WTC11 (cell line): ENCODE results near the gene BMPR1B. TPM values are rescaled to one million over a fixed set of nuclear protein-coding genes. Genes with fewer than 3 reads are reported as not detected.

Experiments
- ATAC-seq: fragments of 200-7000 bp; cut with Tn5 transposase; 2 replicates; pipeline ENCODE4 v1.10.0; 2021; ENCODE audit warnings: mild to moderate bottlenecking, moderate library complexity
- CTCF ChIA-PET: fragments of 300-600 bp; sonication (Branson Sonifier 250); formaldehyde crosslinking; loops from one replicate; lab custom pipeline; 2021; ENCODE audit warnings: antibody characterized with exemption; lab: Charles Lee
- POLR2A ChIA-PET: fragments of 350-600 bp; sonication (Branson Sonifier 250); formaldehyde crosslinking; loops from one replicate; lab custom pipeline; 2021; ENCODE audit warnings: antibody characterized with exemption; lab: Charles Lee
- DNase-seq: peaks from one replicate; pipeline ENCODE4 v3.0.0; 2021; ENCODE audit warnings: low spot score
- H3K27ac Mint-ChIP-seq: 2 replicates; pipeline ENCODE4 v1.8.0; 2021; ENCODE audit warnings: mixed read lengths
- H3K27me3 Mint-ChIP-seq: 2 replicates; pipeline ENCODE4 v1.8.0; 2021; ENCODE audit warnings: low read depth, mild to moderate bottlenecking, moderate library complexity, mixed read lengths
- H3K36me3 Mint-ChIP-seq: 2 replicates; pipeline ENCODE4 v1.8.0; 2021; ENCODE audit warnings: mixed read lengths
- H3K4me1 Mint-ChIP-seq: 2 replicates; pipeline ENCODE4 v1.8.0; 2022; ENCODE audit warnings: mixed read lengths
- H3K4me3 Mint-ChIP-seq: 2 replicates; pipeline ENCODE4 v1.8.0; 2021; ENCODE audit warnings: mild to moderate bottlenecking, moderate library complexity, mixed read lengths
- H3K9me3 Mint-ChIP-seq: 2 replicates; pipeline ENCODE4 v1.8.0; 2021; ENCODE audit warnings: mixed read lengths
- AR ChIP-seq: fragments of 250-450 bp; sonication (Bioruptor Pico); IDR thresholded peaks from 2 replicates; pipeline ENCODE4 v1.9.0; 2021; ENCODE audit warnings: mild to moderate bottlenecking
- E2F1 ChIP-seq: sonication (generic); formaldehyde crosslinking; IDR thresholded peaks from 2 replicates; pipeline ENCODE4 v1.8.0; 2022; ENCODE audit warnings: mild to moderate bottlenecking, missing genetic modification reagents
- ETV6 ChIP-seq: sonication (generic); formaldehyde crosslinking; IDR thresholded peaks from 2 replicates; pipeline ENCODE4 v1.8.1; 2022; ENCODE audit warnings: mild to moderate bottlenecking, missing genetic modification reagents
- FOXP1 ChIP-seq: sonication (generic); formaldehyde crosslinking; IDR thresholded peaks from 2 replicates; pipeline ENCODE4 v1.8.0; 2022; ENCODE audit warnings: missing genetic modification reagents, mild to moderate bottlenecking, moderate library complexity, borderline replicate concordance
- GABPB1 ChIP-seq: sonication (generic); formaldehyde crosslinking; IDR thresholded peaks from 2 replicates; pipeline ENCODE4 v1.8.1; 2023; ENCODE audit warnings: mild to moderate bottlenecking, missing genetic modification reagents
- GRHL2 ChIP-seq: fragments of 250-450 bp; sonication (Bioruptor Pico); IDR thresholded peaks from 2 replicates; pipeline ENCODE4 v1.8.0; 2022; ENCODE audit warnings: mild to moderate bottlenecking, moderate library complexity; ENCODE audit not compliant: insufficient replicate concordance, severe bottlenecking
- HMGA2 ChIP-seq: fragments of 250-450 bp; sonication (Bioruptor Pico); IDR thresholded peaks from 2 replicates; pipeline ENCODE4 v1.4.0; 2021; ENCODE audit warnings: mild to moderate bottlenecking, moderate library complexity
- IRF1 ChIP-seq: sonication (generic); formaldehyde crosslinking; IDR thresholded peaks from 2 replicates; pipeline ENCODE4 v1.8.0; 2023; ENCODE audit warnings: missing genetic modification reagents
- MYBL2 ChIP-seq: sonication (generic); formaldehyde crosslinking; IDR thresholded peaks from 2 replicates; pipeline ENCODE4 v1.8.1; 2023; ENCODE audit warnings: mild to moderate bottlenecking, moderate library complexity, missing genetic modification reagents
- SMAD3 ChIP-seq: sonication (generic); formaldehyde crosslinking; IDR thresholded peaks from 2 replicates; pipeline ENCODE4 v1.8.0; 2022; ENCODE audit warnings: missing genetic modification reagents, mild to moderate bottlenecking, borderline replicate concordance
- ZBTB21 ChIP-seq: sonication (generic); formaldehyde crosslinking; IDR thresholded peaks from 2 replicates; pipeline ENCODE4 v1.8.1; 2023; ENCODE audit warnings: mild to moderate bottlenecking, missing genetic modification reagents, borderline replicate concordance
- ZNF138 ChIP-seq: sonication (generic); formaldehyde crosslinking; conservative IDR thresholded peaks from 2 replicates; pipeline ENCODE4 v1.8.1; 2022; ENCODE audit warnings: mild to moderate bottlenecking, moderate library complexity, missing genetic modification reagents
- ZNF317 ChIP-seq: sonication (generic); formaldehyde crosslinking; IDR thresholded peaks from 2 replicates; pipeline ENCODE4 v1.8.1; 2023; ENCODE audit warnings: low read depth, mild to moderate bottlenecking, moderate library complexity, missing genetic modification reagents, borderline replicate concordance
- ZNF396 ChIP-seq: fragments of 250-450 bp; sonication (Bioruptor Pico); IDR thresholded peaks from 2 replicates; pipeline ENCODE4 v1.8.0; 2021; ENCODE audit warnings: mild to moderate bottlenecking, moderate library complexity, borderline replicate concordance
- ZNF423 ChIP-seq: fragments of 250-450 bp; sonication (Bioruptor Pico); IDR thresholded peaks from 2 replicates; pipeline ENCODE4 v2.1.2; 2022; ENCODE audit warnings: mild to moderate bottlenecking, moderate library complexity
- ZNF512 ChIP-seq: sonication (generic); formaldehyde crosslinking; IDR thresholded peaks from 2 replicates; pipeline ENCODE4 v1.8.1; 2022; ENCODE audit warnings: missing genetic modification reagents, borderline replicate concordance
- total RNA-seq: library from RNA; stranded (reverse); gene quantifications from 3 replicates; pipeline ENCODE4 v1.2.3, GENCODE V29; 2021
- TF ChIP-seq, protein P1 (sequence below): fragments of 200-600 bp; IDR thresholded peaks from 2 replicates; pipeline ENCODE4 v1.8.0; 2022; ENCODE audit warnings: antibody characterized with exemption
- TF ChIP-seq, protein P2 (sequence below): sonication (generic); formaldehyde crosslinking; IDR thresholded peaks from 2 replicates; pipeline ENCODE4 v1.8.1; 2022; ENCODE audit warnings: mild to moderate bottlenecking, moderate library complexity, missing genetic modification reagents
- TF ChIP-seq, protein P3 (sequence below): sonication (generic); formaldehyde crosslinking; IDR thresholded peaks from 2 replicates; pipeline ENCODE4 v1.8.1; 2023; ENCODE audit warnings: mild to moderate bottlenecking, moderate library complexity, missing genetic modification reagents

BMPR1B gene
- total RNA-seq, 1 experiment from 2014 or later, result 0.77 TPM

GRCh38 chr4:95068818-95069478 is 311.2 kb downstream of the BMPR1B start (continued):
- TF ChIP-seq ZNF423, result no peak
- no peak for TF ChIP-seq E2F1
- no peak for TF ChIP-seq SMAD3 (CRISPR knock-in tag)
- TF ChIP-seq AR (CRISPR knock-in tag), result no peak
- TF ChIP-seq, protein P1, sequence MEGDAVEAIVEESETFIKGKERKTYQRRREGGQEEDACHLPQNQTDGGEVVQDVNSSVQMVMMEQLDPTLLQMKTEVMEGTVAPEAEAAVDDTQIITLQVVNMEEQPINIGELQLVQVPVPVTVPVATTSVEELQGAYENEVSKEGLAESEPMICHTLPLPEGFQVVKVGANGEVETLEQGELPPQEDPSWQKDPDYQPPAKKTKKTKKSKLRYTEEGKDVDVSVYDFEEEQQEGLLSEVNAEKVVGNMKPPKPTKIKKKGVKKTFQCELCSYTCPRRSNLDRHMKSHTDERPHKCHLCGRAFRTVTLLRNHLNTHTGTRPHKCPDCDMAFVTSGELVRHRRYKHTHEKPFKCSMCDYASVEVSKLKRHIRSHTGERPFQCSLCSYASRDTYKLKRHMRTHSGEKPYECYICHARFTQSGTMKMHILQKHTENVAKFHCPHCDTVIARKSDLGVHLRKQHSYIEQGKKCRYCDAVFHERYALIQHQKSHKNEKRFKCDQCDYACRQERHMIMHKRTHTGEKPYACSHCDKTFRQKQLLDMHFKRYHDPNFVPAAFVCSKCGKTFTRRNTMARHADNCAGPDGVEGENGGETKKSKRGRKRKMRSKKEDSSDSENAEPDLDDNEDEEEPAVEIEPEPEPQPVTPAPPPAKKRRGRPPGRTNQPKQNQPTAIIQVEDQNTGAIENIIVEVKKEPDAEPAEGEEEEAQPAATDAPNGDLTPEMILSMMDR, result no peak

GRCh38 chr4:95071851-95072250 is 314.1 kb downstream of the BMPR1B start:
- ChIA-PET CTCF (no interaction called here), POLR2A (no interaction called here)
- H3K27me3 Mint-ChIP-seq, result no peaks in the 10 kb centered on the region
- peaks cover 9% of the 10 kb centered on the region; the same call in 1 of the 2 replicates for H3K4me1 Mint-ChIP-seq
- H3K4me3 Mint-ChIP-seq, result no peak overlapping the region
- H3K36me3 Mint-ChIP-seq, result no peaks in the 10 kb centered on the region
- TF ChIP-seq, protein P2, sequence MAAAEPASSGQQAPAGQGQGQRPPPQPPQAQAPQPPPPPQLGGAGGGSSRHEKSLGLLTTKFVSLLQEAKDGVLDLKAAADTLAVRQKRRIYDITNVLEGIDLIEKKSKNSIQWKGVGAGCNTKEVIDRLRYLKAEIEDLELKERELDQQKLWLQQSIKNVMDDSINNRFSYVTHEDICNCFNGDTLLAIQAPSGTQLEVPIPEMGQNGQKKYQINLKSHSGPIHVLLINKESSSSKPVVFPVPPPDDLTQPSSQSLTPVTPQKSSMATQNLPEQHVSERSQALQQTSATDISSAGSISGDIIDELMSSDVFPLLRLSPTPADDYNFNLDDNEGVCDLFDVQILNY (CRISPR knock-in tag), result no peak
- TF ChIP-seq SMAD3 (CRISPR knock-in tag) (no peak), MYBL2 (CRISPR knock-in tag) (no peak), ETV6 (no peak), ZNF317 (CRISPR knock-in tag) (no peak), ZNF512 (CRISPR knock-in tag) (no peak), ZNF396 (CRISPR knock-in tag) (no peak), HMGA2 (CRISPR knock-in tag) (no peak), GABPB1 (no peak), GRHL2 (CRISPR knock-in tag) (no peak), FOXP1 (no peak), IRF1 (no peak), ZNF138 (CRISPR knock-in tag) (no peak), ZBTB21 (CRISPR knock-in tag) (no peak)
- TF ChIP-seq, protein P3, sequence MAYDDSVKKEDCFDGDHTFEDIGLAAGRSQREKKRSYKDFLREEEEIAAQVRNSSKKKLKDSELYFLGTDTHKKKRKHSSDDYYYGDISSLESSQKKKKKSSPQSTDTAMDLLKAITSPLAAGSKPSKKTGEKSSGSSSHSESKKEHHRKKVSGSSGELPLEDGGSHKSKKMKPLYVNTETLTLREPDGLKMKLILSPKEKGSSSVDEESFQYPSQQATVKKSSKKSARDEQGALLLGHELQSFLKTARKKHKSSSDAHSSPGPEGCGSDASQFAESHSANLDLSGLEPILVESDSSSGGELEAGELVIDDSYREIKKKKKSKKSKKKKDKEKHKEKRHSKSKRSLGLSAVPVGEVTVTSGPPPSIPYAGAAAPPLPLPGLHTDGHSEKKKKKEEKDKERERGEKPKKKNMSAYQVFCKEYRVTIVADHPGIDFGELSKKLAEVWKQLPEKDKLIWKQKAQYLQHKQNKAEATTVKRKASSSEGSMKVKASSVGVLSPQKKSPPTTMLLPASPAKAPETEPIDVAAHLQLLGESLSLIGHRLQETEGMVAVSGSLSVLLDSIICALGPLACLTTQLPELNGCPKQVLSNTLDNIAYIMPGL (CRISPR knock-in tag), result no peak
- no peak overlapping the region for H3K27ac Mint-ChIP-seq
- no peak for ATAC-seq
- H3K9me3 Mint-ChIP-seq, result peaks cover 12% of the 10 kb centered on the region; the same call in 1 of the 2 replicates
- no peak for DNase-seq
